ENCODE measurements around the gene EHD4.
A peak's percentile ranks its signal among the peaks of the same experiment; 100 is the strongest.

EHD4 gene

GRCh38 chr15:41972253-41973242 is at the start of gene EHD4:
EHD4 (minus strand) TSS chr15:41972557; CDS start chr15:41972494, 63 bp downstream.
- peak; percentile 89 for DNase-seq

GRCh38 chr15:42021593-42021992 is 49.2 kb upstream of the EHD4 start:
- DNase-seq = no peak

- DNase-seq = no peak
Measured at GRCh38 chr15:42020713-42021273, 48.4 kb upstream of the EHD4 start, which contains the start of gene PLA2G4E. PLA2G4E (minus strand) TSS chr15:42021042; CDS start chr15:42021030, 12 bp downstream.

- no peak for DNase-seq
Measured at GRCh38 chr15:42018306-42019224, 46.2 kb upstream of the EHD4 start.

- DNase-seq = no peak
Measured at GRCh38 chr15:42016971-42017370, 44.6 kb upstream of the EHD4 start.

GRCh38 chr15:42014406-42014805 is 42.0 kb upstream of the EHD4 start:
- DNase-seq = no peak

GRCh38 chr15:42012928-42013482 is 40.6 kb upstream of the EHD4 start:
- no peak for DNase-seq

GRCh38 chr15:42012241-42012640 is 39.9 kb upstream of the EHD4 start:
- no peak for DNase-seq

- DNase-seq = no peak
Measured at GRCh38 chr15:42011074-42011473, 38.7 kb upstream of the EHD4 start.

GRCh38 chr15:42010434-42010833 is 38.1 kb upstream of the EHD4 start:
- DNase-seq = no peak

GRCh38 chr15:42009474-42009873 is 37.1 kb upstream of the EHD4 start:
- DNase-seq = no peak

GRCh38 chr15:42009022-42009421 is 36.7 kb upstream of the EHD4 start:
- no peak for DNase-seq

- DNase-seq = no peak
Measured at GRCh38 chr15:42007386-42007785, 35.0 kb upstream of the EHD4 start.

- DNase-seq = no peak
Measured at GRCh38 chr15:42002333-42002732, 30.0 kb upstream of the EHD4 start.

- no peak for DNase-seq
Measured at GRCh38 chr15:42001236-42001635, 28.9 kb upstream of the EHD4 start.

GRCh38 chr15:41999290-42000285 is 27.2 kb upstream of the EHD4 start:
- DNase-seq = no peak

GRCh38 chr15:41997845-41998244 is 25.5 kb upstream of the EHD4 start:
- no peak for DNase-seq

GRCh38 chr15:41996921-41997592 is 24.7 kb upstream of the EHD4 start:
- no peak for DNase-seq

- no peak for DNase-seq
Measured at GRCh38 chr15:41996376-41996775, 24.0 kb upstream of the EHD4 start.

GRCh38 chr15:41995476-41995855 is 23.1 kb upstream of the EHD4 start:
- DNase-seq = no peak

All from NCI-H1694 treated with DMSO at 0.1 percent for 48 hours (cell line).